ENCODE results near the gene IGFL2.

DNA sequence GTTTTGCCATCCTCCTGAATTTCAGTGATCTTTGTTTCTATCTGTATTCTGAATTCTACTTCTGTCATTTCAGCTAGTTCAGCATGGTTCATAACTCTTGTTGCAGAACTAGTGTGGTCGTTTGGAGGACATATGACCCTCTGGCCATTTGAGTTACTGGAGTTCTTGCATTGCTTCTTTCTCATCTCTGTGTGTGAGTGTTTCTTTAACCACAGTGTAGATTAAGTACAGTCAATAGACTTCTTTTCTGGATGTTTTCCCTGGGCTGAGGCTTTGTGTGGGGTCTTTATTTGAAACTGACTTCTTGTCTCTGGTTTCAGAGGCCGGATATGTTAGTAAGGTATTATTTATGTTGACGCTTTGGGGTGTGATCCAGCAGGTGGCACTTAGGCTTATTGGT lies 14.7 kb downstream of the IGFL2 start:
- TF ChIP-seq, protein P1, sequence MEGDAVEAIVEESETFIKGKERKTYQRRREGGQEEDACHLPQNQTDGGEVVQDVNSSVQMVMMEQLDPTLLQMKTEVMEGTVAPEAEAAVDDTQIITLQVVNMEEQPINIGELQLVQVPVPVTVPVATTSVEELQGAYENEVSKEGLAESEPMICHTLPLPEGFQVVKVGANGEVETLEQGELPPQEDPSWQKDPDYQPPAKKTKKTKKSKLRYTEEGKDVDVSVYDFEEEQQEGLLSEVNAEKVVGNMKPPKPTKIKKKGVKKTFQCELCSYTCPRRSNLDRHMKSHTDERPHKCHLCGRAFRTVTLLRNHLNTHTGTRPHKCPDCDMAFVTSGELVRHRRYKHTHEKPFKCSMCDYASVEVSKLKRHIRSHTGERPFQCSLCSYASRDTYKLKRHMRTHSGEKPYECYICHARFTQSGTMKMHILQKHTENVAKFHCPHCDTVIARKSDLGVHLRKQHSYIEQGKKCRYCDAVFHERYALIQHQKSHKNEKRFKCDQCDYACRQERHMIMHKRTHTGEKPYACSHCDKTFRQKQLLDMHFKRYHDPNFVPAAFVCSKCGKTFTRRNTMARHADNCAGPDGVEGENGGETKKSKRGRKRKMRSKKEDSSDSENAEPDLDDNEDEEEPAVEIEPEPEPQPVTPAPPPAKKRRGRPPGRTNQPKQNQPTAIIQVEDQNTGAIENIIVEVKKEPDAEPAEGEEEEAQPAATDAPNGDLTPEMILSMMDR (conservative IDR thresholded peaks at IDR 0.05; ENCODE audit: low read depth in 2 of 2) = no peak
- no peak for TF ChIP-seq POLR2AphosphoS5 (IDR thresholded peaks at IDR 0.05; ENCODE audit: low read depth)
- TF ChIP-seq CREB1 (CRISPR knock-in tag; IDR thresholded peaks at IDR 0.05; ENCODE audit: low read depth) = no peak
- TF ChIP-seq EZH2phosphoT487 (IDR thresholded peaks at IDR 0.05; ENCODE audit: unreplicated experiment) = no peak
- no peak for TF ChIP-seq ZNF114 (CRISPR knock-in tag; IDR thresholded peaks at IDR 0.05)
- TF ChIP-seq EZH2 (IDR thresholded peaks at IDR 0.05; ENCODE audit: low read depth, unreplicated experiment) = no peak
- TF ChIP-seq, protein P2, sequence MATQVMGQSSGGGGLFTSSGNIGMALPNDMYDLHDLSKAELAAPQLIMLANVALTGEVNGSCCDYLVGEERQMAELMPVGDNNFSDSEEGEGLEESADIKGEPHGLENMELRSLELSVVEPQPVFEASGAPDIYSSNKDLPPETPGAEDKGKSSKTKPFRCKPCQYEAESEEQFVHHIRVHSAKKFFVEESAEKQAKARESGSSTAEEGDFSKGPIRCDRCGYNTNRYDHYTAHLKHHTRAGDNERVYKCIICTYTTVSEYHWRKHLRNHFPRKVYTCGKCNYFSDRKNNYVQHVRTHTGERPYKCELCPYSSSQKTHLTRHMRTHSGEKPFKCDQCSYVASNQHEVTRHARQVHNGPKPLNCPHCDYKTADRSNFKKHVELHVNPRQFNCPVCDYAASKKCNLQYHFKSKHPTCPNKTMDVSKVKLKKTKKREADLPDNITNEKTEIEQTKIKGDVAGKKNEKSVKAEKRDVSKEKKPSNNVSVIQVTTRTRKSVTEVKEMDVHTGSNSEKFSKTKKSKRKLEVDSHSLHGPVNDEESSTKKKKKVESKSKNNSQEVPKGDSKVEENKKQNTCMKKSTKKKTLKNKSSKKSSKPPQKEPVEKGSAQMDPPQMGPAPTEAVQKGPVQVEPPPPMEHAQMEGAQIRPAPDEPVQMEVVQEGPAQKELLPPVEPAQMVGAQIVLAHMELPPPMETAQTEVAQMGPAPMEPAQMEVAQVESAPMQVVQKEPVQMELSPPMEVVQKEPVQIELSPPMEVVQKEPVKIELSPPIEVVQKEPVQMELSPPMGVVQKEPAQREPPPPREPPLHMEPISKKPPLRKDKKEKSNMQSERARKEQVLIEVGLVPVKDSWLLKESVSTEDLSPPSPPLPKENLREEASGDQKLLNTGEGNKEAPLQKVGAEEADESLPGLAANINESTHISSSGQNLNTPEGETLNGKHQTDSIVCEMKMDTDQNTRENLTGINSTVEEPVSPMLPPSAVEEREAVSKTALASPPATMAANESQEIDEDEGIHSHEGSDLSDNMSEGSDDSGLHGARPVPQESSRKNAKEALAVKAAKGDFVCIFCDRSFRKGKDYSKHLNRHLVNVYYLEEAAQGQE (IDR thresholded peaks at IDR 0.05; ENCODE audit: unreplicated experiment) = no peak
- TF ChIP-seq STAT1 (IDR thresholded peaks at IDR 0.05; ENCODE audit: unreplicated experiment) = no peak
